ENCODE results near the gene PKP1. TPM values are rescaled to one million over a fixed set of nuclear protein-coding genes. Genes with fewer than 3 reads are reported as not detected.

Gene PKP1
- total RNA-seq, 3 donors from 2014 or later: 0.96 to 22.5 (median 12.1) TPM

- intact Hi-C loops (cut with DNase I; ENCODE audit: low total_unique reads): no loop called here
Observed at GRCh38 chr1:201285846-201286245, 2.5 kb downstream of the PKP1 start.

GRCh38 chr1:201286445-201286844 is 3.1 kb downstream of the PKP1 start:
- H3K4me1 ChIP-seq: peaks cover 0 to 11% of the 10 kb centered on the region in 2 donors
- no peaks in the 10 kb centered on the region for H3K9me3 ChIP-seq
- intact Hi-C loops (cut with DNase I; ENCODE audit: low total_unique reads): no loop called here
- H3K36me3 ChIP-seq: no peaks in the 10 kb centered on the region
- TF ChIP-seq POLR2A (IDR thresholded peaks at IDR 0.05) (no peak), CTCF (IDR thresholded peaks at IDR 0.05) (no peak), POLR2AphosphoS5 (IDR thresholded peaks at IDR 0.05) (no peak)
- H3K4me3 ChIP-seq: peak overlapping the region in 2 of 3 donors; percentile 57 to 70
- no peak for DNase-seq (ENCODE audit: low spot score in 2 of 2)
- peak overlapping the region; percentile 82 to 86 for H3K27ac ChIP-seq
- H3K27me3 ChIP-seq: peaks cover 0 to 4% of the 10 kb centered on the region in 2 donors

More at GRCh38 chr1:201285846-201286245, 2.5 kb downstream of the PKP1 start:
- Histone ChIP-seq H3K4me1 (peaks cover 0 to 11% of the 10 kb centered on the region in 2 donors), H3K9me3 (no peaks in the 10 kb centered on the region), H3K27ac (peak overlapping the region; percentile 82 to 86), H3K36me3 (no peaks in the 10 kb centered on the region), H3K4me3 (peak overlapping the region in 2 of 3 donors; percentile 57 to 70), H3K27me3 (peaks cover 0 to 4% of the 10 kb centered on the region in 2 donors)
- DNase-seq (ENCODE audit: low spot score in 2 of 2): no peak
- TF ChIP-seq POLR2AphosphoS5 (IDR thresholded peaks at IDR 0.05) (no peak), POLR2A (IDR thresholded peaks at IDR 0.05) (no peak), CTCF (IDR thresholded peaks at IDR 0.05) (no peak)

GRCh38 chr1:201288007-201288406 is 4.7 kb downstream of the PKP1 start:
- peaks cover 0 to under 1% of the 10 kb centered on the region in 2 donors for H3K27me3 ChIP-seq
- TF ChIP-seq CTCF (IDR thresholded peaks at IDR 0.05) (no peak), POLR2AphosphoS5 (IDR thresholded peaks at IDR 0.05) (no peak), POLR2A (IDR thresholded peaks at IDR 0.05) (no peak)
- H3K4me3 ChIP-seq: peak overlapping the region in 1 of 3 donors; percentile 31
- no peak for DNase-seq (ENCODE audit: low spot score in 2 of 2)
- intact Hi-C loops (cut with DNase I; ENCODE audit: low total_unique reads): no loop called here
- H3K36me3 ChIP-seq: no peaks in the 10 kb centered on the region
- peaks cover 0 to 11% of the 10 kb centered on the region in 2 donors for H3K4me1 ChIP-seq
- H3K9me3 ChIP-seq: no peaks in the 10 kb centered on the region
- H3K27ac ChIP-seq: peak overlapping the region; percentile 80 to 86

- intact Hi-C loops (cut with DNase I; ENCODE audit: low total_unique reads): no loop called here
- Histone ChIP-seq H3K27ac (peak overlapping the region; percentile 80 to 86), H3K36me3 (no peaks in the 10 kb centered on the region), H3K4me3 (peak overlapping the region in 1 of 3 donors; percentile 31), H3K9me3 (no peaks in the 10 kb centered on the region), H3K4me1 (peaks cover 0 to 11% of the 10 kb centered on the region in 2 donors), H3K27me3 (no peaks in the 10 kb centered on the region)
- DNase-seq (ENCODE audit: low spot score in 2 of 2): peak in 1 of 2 donors; percentile 69
- no peak for TF ChIP-seq POLR2A (IDR thresholded peaks at IDR 0.05)
- no peak for TF ChIP-seq POLR2AphosphoS5 (IDR thresholded peaks at IDR 0.05)
- TF ChIP-seq CTCF (IDR thresholded peaks at IDR 0.05): no peak
Observed at GRCh38 chr1:201288765-201289164, 5.5 kb downstream of the PKP1 start.

- intact Hi-C loops (cut with DNase I; ENCODE audit: low total_unique reads): no loop called here
- Histone ChIP-seq H3K9me3 (no peaks in the 10 kb centered on the region), H3K27me3 (no peaks in the 10 kb centered on the region), H3K4me3 (no peak overlapping the region), H3K4me1 (peaks cover 0 to 11% of the 10 kb centered on the region in 2 donors), H3K27ac (no peak overlapping the region), H3K36me3 (no peaks in the 10 kb centered on the region)
- TF ChIP-seq CTCF (IDR thresholded peaks at IDR 0.05): no peak
- no peak for TF ChIP-seq POLR2AphosphoS5 (IDR thresholded peaks at IDR 0.05)
- no peak for DNase-seq (ENCODE audit: low spot score in 2 of 2)
Observed at GRCh38 chr1:201290551-201290950, 7.2 kb downstream of the PKP1 start.
